ENCODE results near the gene SLC30A7.

GRCh38 chr1:100904528-100904927, 8.6 kb downstream of the SLC30A7 start:
- no peak for TF ChIP-seq RXRA (IDR thresholded peaks at IDR 0.05)
- no peak for TF ChIP-seq CTCF (IDR thresholded peaks at IDR 0.05; ENCODE audit: low read depth, low read length, missing input control)
- TF ChIP-seq MAX (IDR thresholded peaks at IDR 0.05): no peak
- TF ChIP-seq SP1 (IDR thresholded peaks at IDR 0.05): no peak
- TF ChIP-seq EGR1 (IDR thresholded peaks at IDR 0.05; ENCODE audit: low read depth in 2 of 2): no peak
- no peak for TF ChIP-seq TAF1 (conservative IDR thresholded peaks at IDR 0.05)
- no peak for TF ChIP-seq ATF3 (IDR thresholded peaks at IDR 0.05)
- no peak for TF ChIP-seq YY1 (IDR thresholded peaks at IDR 0.05)
- TF ChIP-seq REST (IDR thresholded peaks at IDR 0.05): no peak
- no peak for TF ChIP-seq JUND (IDR thresholded peaks at IDR 0.05)

All from liver (tissue), 3 donors.